HEK293 (cell line): ENCODE data around the gene MAP1S.
A peak's percentile ranks its signal among the peaks of the same experiment; 100 is the strongest.

ENCODE experiments used
- EGR2 ChIP-seq: fragments of 450-650 bp; formaldehyde crosslinking; IDR thresholded peaks from 2 replicates; pipeline ENCODE4 v1.5.1; 2016; ENCODE audit warnings: low read depth, missing biosample characterization, missing genetic modification characterization
- HOXA7 ChIP-seq: sonication (generic); formaldehyde crosslinking; IDR thresholded peaks from 2 replicates; pipeline ENCODE4 v1.8.1; 2022; ENCODE audit warnings: missing genetic modification reagents, borderline replicate concordance
- MZF1 ChIP-seq: fragments of 450-650 bp; formaldehyde crosslinking; IDR thresholded peaks from 2 replicates; pipeline ENCODE4 v1.5.1; 2017; ENCODE audit warnings: missing biosample characterization, missing genetic modification characterization, borderline replicate concordance
- SALL2 ChIP-seq: fragments of 450-650 bp; formaldehyde crosslinking; IDR thresholded peaks from 2 replicates; pipeline ENCODE4 v1.5.0; 2017; ENCODE audit warnings: missing biosample characterization, mild to moderate bottlenecking, missing genetic modification characterization, borderline replicate concordance
- SP3 ChIP-seq: fragments of 450-650 bp; formaldehyde crosslinking; IDR thresholded peaks from 2 replicates; pipeline ENCODE4 v1.5.1; 2016; ENCODE audit warnings: missing biosample characterization, missing genetic modification characterization
- WT1 ChIP-seq: fragments of 450-650 bp; formaldehyde crosslinking; IDR thresholded peaks from 2 replicates; pipeline ENCODE4 v1.5.1; 2016; ENCODE audit warnings: missing biosample characterization, missing genetic modification characterization
- ZBTB20 ChIP-seq: fragments of 450-650 bp; formaldehyde crosslinking; IDR thresholded peaks from 2 replicates; pipeline ENCODE4 v1.5.1; 2016; ENCODE audit warnings: missing biosample characterization, missing genetic modification characterization
- ZNF114 ChIP-seq: fragments of 450-650 bp; formaldehyde crosslinking; IDR thresholded peaks from 2 replicates; pipeline ENCODE4 v1.5.0; 2017; ENCODE audit warnings: missing biosample characterization, missing genetic modification characterization
- ZNF138 ChIP-seq: fragments of 450-650 bp; formaldehyde crosslinking; IDR thresholded peaks from 2 replicates; pipeline ENCODE4 v1.5.1; 2016; ENCODE audit warnings: missing biosample characterization, missing genetic modification characterization, borderline replicate concordance
- ZNF16 ChIP-seq: fragments of 450-650 bp; formaldehyde crosslinking; IDR thresholded peaks from 2 replicates; pipeline ENCODE4 v1.5.1; 2016; ENCODE audit warnings: low read depth, missing biosample characterization, missing genetic modification characterization
- ZNF202 ChIP-seq: fragments of 450-650 bp; formaldehyde crosslinking; IDR thresholded peaks from 2 replicates; pipeline ENCODE4 v1.5.1; 2016; ENCODE audit warnings: missing biosample characterization, missing genetic modification characterization, borderline replicate concordance
- ZNF274 ChIP-seq, 2 experiments: fragments of 200-500 bp in 1 of 2; fragments of 450-650 bp in 1 of 2; sonication (Bioruptor generic) in 1 of 2; formaldehyde crosslinking in 1 of 2; IDR thresholded peaks; 2 replicates each; pipeline versions ENCODE4 v1.5.1 to v1.6.1; 2014 to 2016; ENCODE audit warnings: borderline replicate concordance in 1 of 2, inconsistent platforms in 1 of 2, low read length in 1 of 2, missing biosample characterization in 1 of 2, missing genetic modification characterization in 1 of 2
- ZNF335 ChIP-seq: fragments of 450-650 bp; formaldehyde crosslinking; conservative IDR thresholded peaks from 2 replicates; pipeline ENCODE4 v1.5.1; 2016; ENCODE audit warnings: missing biosample characterization, missing genetic modification characterization
- ZNF350 ChIP-seq: fragments of 450-650 bp; formaldehyde crosslinking; IDR thresholded peaks from 2 replicates; pipeline ENCODE4 v1.5.0; 2017; ENCODE audit warnings: missing biosample characterization, mild to moderate bottlenecking, missing genetic modification characterization
- ZNF37A ChIP-seq: fragments of 450-650 bp; IDR thresholded peaks from 2 replicates; pipeline ENCODE4 v1.5.1; 2018; ENCODE audit warnings: missing biosample characterization, missing genetic modification characterization
- ZNF433 ChIP-seq: fragments of 450-650 bp; formaldehyde crosslinking; IDR thresholded peaks from 2 replicates; pipeline ENCODE4 v1.5.1; 2016; ENCODE audit warnings: missing biosample characterization, missing genetic modification characterization, low read depth
- ZNF48 ChIP-seq: fragments of 450-650 bp; formaldehyde crosslinking; IDR thresholded peaks from 2 replicates; pipeline ENCODE4 v1.5.1; 2016; ENCODE audit warnings: missing biosample characterization, missing genetic modification characterization
- ZNF558 ChIP-seq: fragments of 450-650 bp; formaldehyde crosslinking; IDR thresholded peaks from 2 replicates; pipeline ENCODE4 v1.5.1; 2016; ENCODE audit warnings: missing biosample characterization, missing genetic modification characterization
- ZNF747 ChIP-seq: fragments of 450-650 bp; formaldehyde crosslinking; IDR thresholded peaks from 2 replicates; pipeline ENCODE4 v1.5.1; 2016; ENCODE audit warnings: missing biosample characterization, missing genetic modification characterization
- TF ChIP-seq, protein P1 (sequence below): fragments of 450-650 bp; formaldehyde crosslinking; IDR thresholded peaks from 2 replicates; pipeline ENCODE4 v1.5.1; 2016; ENCODE audit warnings: missing biosample characterization, missing genetic modification characterization
- TF ChIP-seq, protein P2 (sequence below): fragments of 450-650 bp; formaldehyde crosslinking; IDR thresholded peaks from 2 replicates; pipeline ENCODE4 v1.5.1; 2017; ENCODE audit warnings: missing biosample characterization, mild to moderate bottlenecking, missing genetic modification characterization, moderate library complexity
- TF ChIP-seq, protein P3 (sequence below): fragments of 450-650 bp; formaldehyde crosslinking; IDR thresholded peaks from 2 replicates; pipeline ENCODE4 v1.5.1; 2016; ENCODE audit warnings: missing biosample characterization, missing genetic modification characterization
- TF ChIP-seq, protein P4 (sequence below): fragments of 450-650 bp; formaldehyde crosslinking; IDR thresholded peaks from 2 replicates; pipeline ENCODE4 v1.5.1; 2016; ENCODE audit warnings: missing biosample characterization, missing genetic modification characterization
- TF ChIP-seq, protein P5 (sequence below): fragments of 450-650 bp; formaldehyde crosslinking; IDR thresholded peaks from 2 replicates; pipeline ENCODE4 v1.5.1; 2016; ENCODE audit warnings: missing biosample characterization, missing genetic modification characterization
- TF ChIP-seq, protein P6 (sequence below): fragments of 450-650 bp; formaldehyde crosslinking; optimal IDR thresholded peaks from 2 replicates; pipeline ENCODE3; 2016; ENCODE audit warnings: missing biosample characterization, mild to moderate bottlenecking, missing genetic modification characterization
- TF ChIP-seq, protein P7 (sequence below): fragments of 450-650 bp; formaldehyde crosslinking; IDR thresholded peaks from 2 replicates; pipeline ENCODE4 v1.5.1; 2016; ENCODE audit warnings: missing biosample characterization, missing genetic modification characterization

The MAP1S gene

DNA sequence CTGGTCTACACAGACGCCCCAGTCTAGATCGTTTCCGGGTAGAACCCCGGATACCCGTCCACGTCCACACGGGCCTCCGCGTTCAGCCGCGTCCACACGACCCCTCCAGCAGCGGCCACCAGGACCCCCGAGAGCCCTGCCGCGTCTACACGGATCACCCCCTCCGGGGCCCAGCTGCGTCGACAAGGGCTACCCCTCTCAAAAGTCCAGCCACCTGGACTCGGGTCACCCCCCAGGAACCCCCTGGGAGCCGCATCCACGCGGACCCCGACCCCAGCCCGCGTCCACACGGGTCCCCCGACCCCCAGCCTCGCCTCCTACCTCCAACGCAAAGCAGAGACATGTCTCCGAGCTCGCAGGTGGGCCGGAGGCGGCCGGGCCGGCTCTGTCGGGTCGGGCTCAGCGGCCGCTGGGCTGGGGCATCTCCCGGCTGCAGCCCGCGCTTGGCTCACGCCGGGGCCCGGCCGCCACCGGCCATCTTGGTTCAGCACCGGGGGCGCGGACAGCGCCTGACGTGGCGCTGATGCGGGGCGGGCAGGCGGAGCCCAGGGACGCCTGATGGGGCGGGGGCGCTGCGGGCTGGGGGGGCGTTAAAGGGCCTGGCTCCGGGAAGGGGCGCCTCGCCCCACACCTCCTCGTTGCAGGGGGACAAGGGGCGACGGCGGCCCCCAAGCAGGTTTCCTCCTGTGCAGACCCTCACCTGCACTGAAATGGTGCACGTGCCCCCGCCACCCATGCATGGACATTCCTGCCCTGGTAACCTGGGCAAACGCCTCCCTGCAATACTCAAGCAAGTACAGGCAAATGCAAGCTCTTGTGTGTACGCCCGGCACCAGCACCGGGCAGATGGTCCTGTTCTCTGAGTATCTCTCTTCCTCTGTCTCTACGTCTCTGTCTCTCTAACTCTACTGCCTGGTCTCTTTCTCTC lies 31.2 kb upstream of the MAP1S start, which contains the start of gene UNC13A (continued):
- TF ChIP-seq, protein P1, sequence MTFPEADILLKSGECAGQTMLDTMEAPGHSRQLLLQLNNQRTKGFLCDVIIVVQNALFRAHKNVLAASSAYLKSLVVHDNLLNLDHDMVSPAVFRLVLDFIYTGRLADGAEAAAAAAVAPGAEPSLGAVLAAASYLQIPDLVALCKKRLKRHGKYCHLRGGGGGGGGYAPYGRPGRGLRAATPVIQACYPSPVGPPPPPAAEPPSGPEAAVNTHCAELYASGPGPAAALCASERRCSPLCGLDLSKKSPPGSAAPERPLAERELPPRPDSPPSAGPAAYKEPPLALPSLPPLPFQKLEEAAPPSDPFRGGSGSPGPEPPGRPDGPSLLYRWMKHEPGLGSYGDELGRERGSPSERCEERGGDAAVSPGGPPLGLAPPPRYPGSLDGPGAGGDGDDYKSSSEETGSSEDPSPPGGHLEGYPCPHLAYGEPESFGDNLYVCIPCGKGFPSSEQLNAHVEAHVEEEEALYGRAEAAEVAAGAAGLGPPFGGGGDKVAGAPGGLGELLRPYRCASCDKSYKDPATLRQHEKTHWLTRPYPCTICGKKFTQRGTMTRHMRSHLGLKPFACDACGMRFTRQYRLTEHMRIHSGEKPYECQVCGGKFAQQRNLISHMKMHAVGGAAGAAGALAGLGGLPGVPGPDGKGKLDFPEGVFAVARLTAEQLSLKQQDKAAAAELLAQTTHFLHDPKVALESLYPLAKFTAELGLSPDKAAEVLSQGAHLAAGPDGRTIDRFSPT (tag by site-specific recombination), result no peak
- no peak for TF ChIP-seq ZNF138 (tag by site-specific recombination)
- TF ChIP-seq ZNF350, result no peak
- no peak for TF ChIP-seq ZNF747
- no peak for TF ChIP-seq ZNF48
- TF ChIP-seq HOXA7, result no peak
- TF ChIP-seq ZBTB20 (tag by site-specific recombination), result no peak
- no peak for TF ChIP-seq WT1 (tag by site-specific recombination)
- TF ChIP-seq SALL2 (tag by site-specific recombination), result no peak
- TF ChIP-seq ZNF274 (IDR thresholded peaks at IDR 0.05; ENCODE audit: low read length), result no peak
- no peak for TF ChIP-seq ZNF274 (tag by site-specific recombination; IDR thresholded peaks at IDR 0.05; ENCODE audit: borderline replicate concordance)
- TF ChIP-seq, protein P2, sequence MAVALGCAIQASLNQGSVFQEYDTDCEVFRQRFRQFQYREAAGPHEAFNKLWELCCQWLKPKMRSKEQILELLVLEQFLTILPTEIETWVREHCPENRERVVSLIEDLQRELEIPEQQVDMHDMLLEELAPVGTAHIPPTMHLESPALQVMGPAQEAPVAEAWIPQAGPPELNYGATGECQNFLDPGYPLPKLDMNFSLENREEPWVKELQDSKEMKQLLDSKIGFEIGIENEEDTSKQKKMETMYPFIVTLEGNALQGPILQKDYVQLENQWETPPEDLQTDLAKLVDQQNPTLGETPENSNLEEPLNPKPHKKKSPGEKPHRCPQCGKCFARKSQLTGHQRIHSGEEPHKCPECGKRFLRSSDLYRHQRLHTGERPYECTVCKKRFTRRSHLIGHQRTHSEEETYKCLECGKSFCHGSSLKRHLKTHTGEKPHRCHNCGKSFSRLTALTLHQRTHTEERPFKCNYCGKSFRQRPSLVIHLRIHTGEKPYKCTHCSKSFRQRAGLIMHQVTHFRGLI (tag by site-specific recombination), result peak; percentile 80
- TF ChIP-seq SP3 (tag by site-specific recombination), result peak; percentile 18; the same call in 1 of the 2 replicates
- 0 out of 2 replicates have a peak, but pooled peaks have one; percentile 11 for TF ChIP-seq EGR2 (tag by site-specific recombination)
- TF ChIP-seq ZNF16 (tag by site-specific recombination), result no peak
- TF ChIP-seq ZNF558, result no peak
- TF ChIP-seq, protein P3, sequence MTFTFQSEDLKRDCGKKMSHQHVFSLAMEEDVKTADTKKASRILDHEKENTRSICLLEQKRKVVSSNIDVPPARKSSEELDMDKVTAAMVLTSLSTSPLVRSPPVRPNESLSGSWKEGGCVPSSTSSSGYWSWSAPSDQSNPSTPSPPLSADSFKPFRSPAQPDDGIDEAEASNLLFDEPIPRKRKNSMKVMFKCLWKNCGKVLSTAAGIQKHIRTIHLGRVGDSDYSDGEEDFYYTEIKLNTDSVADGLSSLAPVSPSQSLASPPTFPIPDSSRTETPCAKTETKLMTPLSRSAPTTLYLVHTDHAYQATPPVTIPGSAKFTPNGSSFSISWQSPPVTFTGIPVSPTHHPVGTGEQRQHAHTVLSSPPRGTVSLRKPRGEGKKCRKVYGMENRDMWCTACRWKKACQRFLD, result no peak
- TF ChIP-seq, protein P4, sequence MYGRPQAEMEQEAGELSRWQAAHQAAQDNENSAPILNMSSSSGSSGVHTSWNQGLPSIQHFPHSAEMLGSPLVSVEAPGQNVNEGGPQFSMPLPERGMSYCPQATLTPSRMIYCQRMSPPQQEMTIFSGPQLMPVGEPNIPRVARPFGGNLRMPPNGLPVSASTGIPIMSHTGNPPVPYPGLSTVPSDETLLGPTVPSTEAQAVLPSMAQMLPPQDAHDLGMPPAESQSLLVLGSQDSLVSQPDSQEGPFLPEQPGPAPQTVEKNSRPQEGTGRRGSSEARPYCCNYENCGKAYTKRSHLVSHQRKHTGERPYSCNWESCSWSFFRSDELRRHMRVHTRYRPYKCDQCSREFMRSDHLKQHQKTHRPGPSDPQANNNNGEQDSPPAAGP (tag by site-specific recombination), result no peak
- TF ChIP-seq ZNF37A (tag by site-specific recombination), result no peak
- TF ChIP-seq, protein P5, sequence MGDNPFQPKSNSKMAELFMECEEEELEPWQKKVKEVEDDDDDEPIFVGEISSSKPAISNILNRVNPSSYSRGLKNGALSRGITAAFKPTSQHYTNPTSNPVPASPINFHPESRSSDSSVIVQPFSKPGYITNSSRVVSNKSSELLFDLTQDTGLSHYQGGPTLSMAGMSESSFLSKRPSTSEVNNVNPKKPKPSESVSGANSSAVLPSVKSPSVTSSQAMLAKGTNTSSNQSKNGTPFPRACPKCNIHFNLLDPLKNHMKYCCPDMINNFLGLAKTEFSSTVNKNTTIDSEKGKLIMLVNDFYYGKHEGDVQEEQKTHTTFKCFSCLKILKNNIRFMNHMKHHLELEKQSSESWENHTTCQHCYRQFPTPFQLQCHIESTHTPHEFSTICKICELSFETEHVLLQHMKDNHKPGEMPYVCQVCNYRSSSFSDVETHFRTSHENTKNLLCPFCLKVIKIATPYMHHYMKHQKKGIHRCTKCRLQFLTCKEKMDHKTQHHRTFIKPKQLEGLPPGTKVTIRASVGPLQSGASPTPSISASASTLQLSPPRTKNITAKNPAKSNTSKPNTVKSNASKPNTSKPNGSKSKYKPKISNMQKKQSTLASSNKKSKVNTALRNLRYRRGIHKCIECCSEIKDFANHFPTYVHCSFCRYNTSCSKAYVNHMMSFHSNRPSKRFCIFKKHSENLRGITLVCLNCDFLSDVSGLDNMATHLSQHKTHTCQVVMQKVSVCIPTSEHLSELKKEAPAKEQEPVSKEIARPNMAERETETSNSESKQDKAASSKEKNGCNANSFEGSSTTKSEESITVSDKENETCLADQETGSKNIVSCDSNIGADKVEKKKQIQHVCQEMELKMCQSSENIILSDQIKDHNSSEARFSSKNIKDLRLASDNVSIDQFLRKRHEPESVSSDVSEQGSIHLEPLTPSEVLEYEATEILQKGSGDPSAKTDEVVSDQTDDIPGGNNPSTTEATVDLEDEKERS (tag by site-specific recombination), result no peak
- TF ChIP-seq ZNF433 (tag by site-specific recombination), result no peak
- no peak for TF ChIP-seq ZNF202 (tag by site-specific recombination)
- TF ChIP-seq, protein P6, sequence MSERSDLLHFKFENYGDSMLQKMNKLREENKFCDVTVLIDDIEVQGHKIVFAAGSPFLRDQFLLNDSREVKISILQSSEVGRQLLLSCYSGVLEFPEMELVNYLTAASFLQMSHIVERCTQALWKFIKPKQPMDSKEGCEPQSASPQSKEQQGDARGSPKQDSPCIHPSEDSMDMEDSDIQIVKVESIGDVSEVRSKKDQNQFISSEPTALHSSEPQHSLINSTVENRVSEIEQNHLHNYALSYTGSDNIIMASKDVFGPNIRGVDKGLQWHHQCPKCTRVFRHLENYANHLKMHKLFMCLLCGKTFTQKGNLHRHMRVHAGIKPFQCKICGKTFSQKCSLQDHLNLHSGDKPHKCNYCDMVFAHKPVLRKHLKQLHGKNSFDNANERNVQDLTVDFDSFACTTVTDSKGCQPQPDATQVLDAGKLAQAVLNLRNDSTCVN (tag by site-specific recombination), result peak; percentile 22
- TF ChIP-seq MZF1 (tag by site-specific recombination), result no peak
- TF ChIP-seq ZNF335 (tag by site-specific recombination), result 0 out of 2 replicates have a peak, but pooled peaks have one; percentile 11
- TF ChIP-seq ZNF114 (tag by site-specific recombination), result no peak
- TF ChIP-seq, protein P7, sequence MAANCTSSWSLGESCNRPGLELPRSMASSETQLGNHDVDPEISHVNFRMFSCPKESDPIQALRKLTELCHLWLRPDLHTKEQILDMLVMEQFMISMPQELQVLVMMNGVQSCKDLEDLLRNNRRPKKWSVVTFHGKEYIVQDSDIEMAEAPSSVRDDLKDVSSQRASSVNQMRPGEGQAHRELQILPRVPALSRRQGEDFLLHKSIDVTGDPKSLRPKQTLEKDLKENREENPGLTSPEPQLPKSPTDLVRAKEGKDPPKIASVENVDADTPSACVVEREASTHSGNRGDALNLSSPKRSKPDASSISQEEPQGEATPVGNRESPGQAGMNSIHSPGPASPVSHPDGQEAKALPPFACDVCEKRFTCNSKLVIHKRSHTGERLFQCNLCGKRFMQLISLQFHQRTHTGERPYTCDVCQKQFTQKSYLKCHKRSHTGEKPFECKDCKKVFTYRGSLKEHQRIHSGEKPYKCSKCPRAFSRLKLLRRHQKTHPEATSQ (tag by site-specific recombination), result no peak
